GM12878 (cell line): ENCODE data around the gene DPAGT1. TPM values are rescaled to one million over a fixed set of nuclear protein-coding genes. Genes with fewer than 3 reads are reported as not detected.

Source experiments
- ATF7 ChIP-seq: fragments of 450-650 bp; IDR thresholded peaks from 2 replicates; pipeline ENCODE4 v1.6.1; 2016; ENCODE audit warnings: low read depth, mild to moderate bottlenecking
- EGR1 ChIP-seq, 2 experiments: IDR thresholded peaks; 1 replicate in 1 of 2; 2 replicates in 1 of 2; pipeline ENCODE4 v1.6.1; 2011 to 2012; ENCODE audit warnings: low read depth in 2 of 2, low read length in 2 of 2, borderline replicate concordance in 1 of 2, mild to moderate bottlenecking in 1 of 2, moderate library complexity in 1 of 2
- HDGF ChIP-seq: fragments of 450-650 bp; IDR thresholded peaks from 2 replicates; pipeline ENCODE4 v1.6.1; 2016; ENCODE audit warnings: antibody characterized with exemption
- IKZF2 ChIP-seq, 2 experiments: fragments of 450-650 bp; IDR thresholded peaks; 2 replicates each; pipeline ENCODE4 v1.6.1; 2017; ENCODE audit warnings: mild to moderate bottlenecking in 2 of 2, moderate library complexity in 2 of 2
- JUNB ChIP-seq: IDR thresholded peaks from 2 replicates; pipeline ENCODE4 v1.6.1; 2016; ENCODE audit warnings: antibody characterized with exemption, mild to moderate bottlenecking
- KAT2A ChIP-seq: conservative IDR thresholded peaks from 2 replicates; pipeline ENCODE4 v1.6.1; 2011; ENCODE audit warnings: low read depth, low read length; ENCODE audit not compliant: control insufficient read depth
- MLLT1 ChIP-seq: fragments of 450-650 bp; IDR thresholded peaks from 2 replicates; pipeline ENCODE4 v1.6.1; 2016; ENCODE audit warnings: mild to moderate bottlenecking
- MXI1 ChIP-seq: fragments of 150-350 bp; IDR thresholded peaks from 2 replicates; pipeline ENCODE4 v1.6.1; 2011; ENCODE audit warnings: low read depth, mild to moderate bottlenecking, inconsistent platforms, low read length, improper control_type of control experiment
- MYB ChIP-seq: fragments of 150-350 bp; IDR thresholded peaks from 2 replicates; pipeline ENCODE4 v1.6.1; 2014; ENCODE audit warnings: mild to moderate bottlenecking, low read depth, low read length, borderline replicate concordance
- NBN ChIP-seq: fragments of 450-650 bp; IDR thresholded peaks from 2 replicates; pipeline ENCODE4 v1.6.1; 2016
- NFIC ChIP-seq: IDR thresholded peaks from 2 replicates; pipeline ENCODE4 v1.6.1; 2012; ENCODE audit warnings: low read depth, mild to moderate bottlenecking, inconsistent platforms, low read length, moderate library complexity
- NR2F1 ChIP-seq: fragments of 450-650 bp; conservative IDR thresholded peaks from 2 replicates; pipeline ENCODE4 v1.6.1; 2017; ENCODE audit warnings: mild to moderate bottlenecking
- PAX8 ChIP-seq: fragments of 450-650 bp; IDR thresholded peaks from 2 replicates; pipeline ENCODE4 v1.6.1; 2017; ENCODE audit warnings: mild to moderate bottlenecking, moderate library complexity
- POLR2AphosphoS5 ChIP-seq: IDR thresholded peaks from 2 replicates; pipeline ENCODE4 v1.6.1; 2011; ENCODE audit warnings: mild to moderate bottlenecking, low read length, inconsistent platforms
- POU2F2 ChIP-seq: IDR thresholded peaks from 3 replicates; pipeline ENCODE4 v1.6.1; 2011; ENCODE audit warnings: low read depth, mild to moderate bottlenecking, low read length, borderline replicate concordance
- RUNX3 ChIP-seq: IDR thresholded peaks from 2 replicates; pipeline ENCODE4 v1.6.1; 2012; ENCODE audit warnings: low read length, inconsistent platforms
- SMAD5 ChIP-seq: IDR thresholded peaks from 2 replicates; pipeline ENCODE4 v1.6.1; 2016; ENCODE audit warnings: antibody characterized with exemption, low read depth
- SMARCA5 ChIP-seq: fragments of 450-650 bp; IDR thresholded peaks from 2 replicates; pipeline ENCODE4 v1.6.1; 2017; ENCODE audit warnings: mild to moderate bottlenecking
- SRF ChIP-seq, 2 experiments: IDR thresholded peaks; 2 replicates each; pipeline ENCODE4 v1.6.1; 2011; ENCODE audit warnings: low read depth in 2 of 2, low read length in 2 of 2, mild to moderate bottlenecking in 1 of 2, moderate library complexity in 1 of 2
- YY1 ChIP-seq: IDR thresholded peaks from 2 replicates; pipeline ENCODE4 v1.6.1; 2011; ENCODE audit warnings: low read depth, mild to moderate bottlenecking, low read length
- polyA plus RNA-seq, 11 experiments: library from polyadenylated mRNA; depleted of rRNA in 4 of 11; unstranded in 6 of 11; stranded (reverse) in 5 of 11; fragments of >200 nt; fragmentation: Nextera tagmentation in 4 of 11; fragmentation: Illumina TruSeq in 1 of 11; extraction: Ambion mirVana in 4 of 11; extraction: Trizol in 1 of 11; gene quantifications; 1 replicate in 1 of 11; 2 replicates in 10 of 11; pipeline versions ENCODE4 v1.2.1 to v1.2.3, GENCODE V29; 2011 to 2016; ENCODE audit warnings: inconsistent platforms in 2 of 11, missing spikeins in 2 of 11, low read depth in 1 of 11
- total RNA-seq, 4 experiments: library from RNA; depleted of rRNA in 3 of 4; stranded (reverse); fragments of >200 nt in 3 of 4; fragmentation: Illumina TruSeq in 1 of 4; extraction: Trizol in 1 of 4; gene quantifications; 2 replicates each; pipeline versions ENCODE4 v1.2.1 to v1.2.3, GENCODE V29; 2013 to 2021
- TF ChIP-seq, protein P1 (sequence below): fragments of 450-650 bp; conservative IDR thresholded peaks from 2 replicates; pipeline ENCODE4 v1.6.1; 2017; ENCODE audit warnings: mild to moderate bottlenecking, moderate library complexity
- TF ChIP-seq, protein P2 (sequence below): fragments of 150-350 bp; IDR thresholded peaks from 2 replicates; pipeline ENCODE4 v1.6.1; 2014; ENCODE audit warnings: mild to moderate bottlenecking, low read depth, low read length
- TF ChIP-seq, protein P3 (sequence below): fragments of 450-650 bp; formaldehyde crosslinking; IDR thresholded peaks from 2 replicates; pipeline ENCODE4 v1.5.0; 2022; ENCODE audit warnings: mild to moderate bottlenecking, missing genetic modification characterization

Gene DPAGT1
- total and polyA plus RNA-seq, 10 of the 15 experiments (the other 5 are each of a cell fraction or from before 2014, with no cell fraction given): 20.5 to 95.6 (median 54.3) TPM

GRCh38 chr11:119057000-119057769, 44.5 kb downstream of the DPAGT1 start, which contains the start of gene HYOU1 (continued):
- TF ChIP-seq, protein P1, sequence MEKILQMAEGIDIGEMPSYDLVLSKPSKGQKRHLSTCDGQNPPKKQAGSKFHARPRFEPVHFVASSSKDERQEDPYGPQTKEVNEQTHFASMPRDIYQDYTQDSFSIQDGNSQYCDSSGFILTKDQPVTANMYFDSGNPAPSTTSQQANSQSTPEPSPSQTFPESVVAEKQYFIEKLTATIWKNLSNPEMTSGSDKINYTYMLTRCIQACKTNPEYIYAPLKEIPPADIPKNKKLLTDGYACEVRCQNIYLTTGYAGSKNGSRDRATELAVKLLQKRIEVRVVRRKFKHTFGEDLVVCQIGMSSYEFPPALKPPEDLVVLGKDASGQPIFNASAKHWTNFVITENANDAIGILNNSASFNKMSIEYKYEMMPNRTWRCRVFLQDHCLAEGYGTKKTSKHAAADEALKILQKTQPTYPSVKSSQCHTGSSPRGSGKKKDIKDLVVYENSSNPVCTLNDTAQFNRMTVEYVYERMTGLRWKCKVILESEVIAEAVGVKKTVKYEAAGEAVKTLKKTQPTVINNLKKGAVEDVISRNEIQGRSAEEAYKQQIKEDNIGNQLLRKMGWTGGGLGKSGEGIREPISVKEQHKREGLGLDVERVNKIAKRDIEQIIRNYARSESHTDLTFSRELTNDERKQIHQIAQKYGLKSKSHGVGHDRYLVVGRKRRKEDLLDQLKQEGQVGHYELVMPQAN: peak; percentile 60
- TF ChIP-seq NBN: peak; percentile 57; the same call in 1 of the 2 replicates
- peak; percentile 85 for TF ChIP-seq POLR2AphosphoS5
- TF ChIP-seq NFIC: no peak
- 0 out of 2 replicates have a peak, but pooled peaks have one; percentile 8 for TF ChIP-seq MLLT1
- no peak for TF ChIP-seq MYB
- TF ChIP-seq HDGF: peak; percentile 85; the same call in 1 of the 2 replicates
- TF ChIP-seq SMAD5: peak; percentile 52
- TF ChIP-seq EGR1 (IDR thresholded peaks at IDR 0.05; ENCODE audit: borderline replicate concordance in 1 of 2, low read depth in 2 of 2, low read length in 2 of 2): peak in 1 of 2 experiments; percentile 51; a peak in 2 of 3 replicates
- TF ChIP-seq KAT2A: no peak
- peak; percentile 7; the same call in 1 of the 2 replicates for TF ChIP-seq ATF7
- no peak for TF ChIP-seq JUNB
- TF ChIP-seq PAX8: no peak
- TF ChIP-seq RUNX3: peak; percentile 43; the same call in 1 of the 2 replicates
- TF ChIP-seq SMARCA5: peak; percentile 55
- no peak for TF ChIP-seq SRF (IDR thresholded peaks at IDR 0.05; ENCODE audit: low read depth in 2 of 2, low read length in 2 of 2)
- no peak for TF ChIP-seq IKZF2 (IDR thresholded peaks at IDR 0.05)
- TF ChIP-seq MXI1: peak; percentile 51; the same call in 1 of the 2 replicates
- TF ChIP-seq NR2F1: peak; percentile 78
- 0 out of 2 replicates have a peak, but pooled peaks have one; percentile 14 for TF ChIP-seq YY1
- TF ChIP-seq POU2F2: peak; percentile 61
- TF ChIP-seq, protein P2, sequence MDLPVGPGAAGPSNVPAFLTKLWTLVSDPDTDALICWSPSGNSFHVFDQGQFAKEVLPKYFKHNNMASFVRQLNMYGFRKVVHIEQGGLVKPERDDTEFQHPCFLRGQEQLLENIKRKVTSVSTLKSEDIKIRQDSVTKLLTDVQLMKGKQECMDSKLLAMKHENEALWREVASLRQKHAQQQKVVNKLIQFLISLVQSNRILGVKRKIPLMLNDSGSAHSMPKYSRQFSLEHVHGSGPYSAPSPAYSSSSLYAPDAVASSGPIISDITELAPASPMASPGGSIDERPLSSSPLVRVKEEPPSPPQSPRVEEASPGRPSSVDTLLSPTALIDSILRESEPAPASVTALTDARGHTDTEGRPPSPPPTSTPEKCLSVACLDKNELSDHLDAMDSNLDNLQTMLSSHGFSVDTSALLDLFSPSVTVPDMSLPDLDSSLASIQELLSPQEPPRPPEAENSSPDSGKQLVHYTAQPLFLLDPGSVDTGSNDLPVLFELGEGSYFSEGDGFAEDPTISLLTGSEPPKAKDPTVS: no peak
- TF ChIP-seq, protein P3, sequence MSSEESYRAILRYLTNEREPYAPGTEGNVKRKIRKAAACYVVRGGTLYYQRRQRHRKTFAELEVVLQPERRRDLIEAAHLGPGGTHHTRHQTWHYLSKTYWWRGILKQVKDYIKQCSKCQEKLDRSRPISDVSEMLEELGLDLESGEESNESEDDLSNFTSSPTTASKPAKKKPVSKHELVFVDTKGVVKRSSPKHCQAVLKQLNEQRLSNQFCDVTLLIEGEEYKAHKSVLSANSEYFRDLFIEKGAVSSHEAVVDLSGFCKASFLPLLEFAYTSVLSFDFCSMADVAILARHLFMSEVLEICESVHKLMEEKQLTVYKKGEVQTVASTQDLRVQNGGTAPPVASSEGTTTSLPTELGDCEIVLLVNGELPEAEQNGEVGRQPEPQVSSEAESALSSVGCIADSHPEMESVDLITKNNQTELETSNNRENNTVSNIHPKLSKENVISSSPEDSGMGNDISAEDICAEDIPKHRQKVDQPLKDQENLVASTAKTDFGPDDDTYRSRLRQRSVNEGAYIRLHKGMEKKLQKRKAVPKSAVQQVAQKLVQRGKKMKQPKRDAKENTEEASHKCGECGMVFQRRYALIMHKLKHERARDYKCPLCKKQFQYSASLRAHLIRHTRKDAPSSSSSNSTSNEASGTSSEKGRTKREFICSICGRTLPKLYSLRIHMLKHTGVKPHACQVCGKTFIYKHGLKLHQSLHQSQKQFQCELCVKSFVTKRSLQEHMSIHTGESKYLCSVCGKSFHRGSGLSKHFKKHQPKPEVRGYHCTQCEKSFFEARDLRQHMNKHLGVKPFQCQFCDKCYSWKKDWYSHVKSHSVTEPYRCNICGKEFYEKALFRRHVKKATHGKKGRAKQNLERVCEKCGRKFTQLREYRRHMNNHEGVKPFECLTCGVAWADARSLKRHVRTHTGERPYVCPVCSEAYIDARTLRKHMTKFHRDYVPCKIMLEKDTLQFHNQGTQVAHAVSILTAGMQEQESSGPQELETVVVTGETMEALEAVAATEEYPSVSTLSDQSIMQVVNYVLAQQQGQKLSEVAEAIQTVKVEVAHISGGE (CRISPR knock-in tag): no peak
